ENCODE results near the gene STIP1. TPM values are rescaled to one million over a fixed set of nuclear protein-coding genes. Genes with fewer than 3 reads are reported as not detected.
A peak's percentile ranks its signal among the peaks of the same experiment; 100 is the strongest.

The STIP1 gene
- 82.4 TPM for polyA plus RNA-seq (2013)

DNA sequence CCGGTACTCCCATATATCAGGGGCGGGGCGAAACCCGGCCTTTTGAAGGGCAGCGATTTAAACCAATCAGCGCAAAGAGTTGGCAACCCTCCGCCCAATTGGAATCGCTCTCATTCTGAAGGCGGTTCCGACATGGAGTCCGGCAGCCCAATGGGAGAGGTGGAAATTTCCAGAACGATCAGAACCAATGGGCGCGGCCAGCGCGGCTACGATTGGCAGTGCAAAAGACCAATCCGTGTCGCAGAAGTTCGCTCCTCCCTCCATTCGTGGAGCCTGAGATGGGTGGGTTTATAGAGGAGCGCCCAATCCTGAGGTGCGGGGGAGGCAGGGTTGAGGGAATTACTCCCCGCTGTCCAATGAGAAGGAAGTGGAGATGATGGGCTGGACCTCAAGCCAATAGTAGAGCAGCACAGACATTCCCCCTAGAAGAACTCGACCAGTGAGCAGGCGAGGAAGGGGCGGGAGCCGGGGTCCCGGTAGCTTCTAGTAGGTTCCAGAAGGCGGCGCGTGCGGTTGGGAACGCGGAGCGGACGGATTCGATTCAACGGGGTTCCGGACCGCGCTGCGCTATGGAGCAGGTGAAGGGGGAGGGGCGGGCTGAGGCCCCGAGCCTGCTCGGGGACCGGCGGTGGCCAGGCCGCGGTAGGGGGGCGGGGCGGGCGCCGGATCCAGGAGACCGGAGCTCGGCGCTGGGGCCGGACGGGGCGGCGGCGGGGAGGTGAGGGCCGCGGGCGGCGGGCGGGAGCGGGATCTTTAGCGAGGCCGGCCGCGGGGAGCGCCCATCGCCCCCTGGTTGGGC is at the start of gene STIP1:
Gene STIP1, plus strand, starts transcription at position 479 of the 799 bp plus-strand sequence. Its CDS starts 91 bp downstream, at position 570.
- peak within 1 kb of the TSS; percentile 52 to 89 (median 74) for H3K4me3 ChIP-seq (ENCODE audit: control insufficient read depth in 1 of 7, extremely low read depth in 1 of 7, insufficient read depth in 4 of 7, low read depth in 2 of 7, low read length in 6 of 7)
- H3K27me3 ChIP-seq (replicated peaks in 2 of 5; ENCODE audit: control insufficient read depth in 4 of 5, insufficient read depth in 5 of 5, low read length in 4 of 5): no peaks in the 10 kb centered on the region
- H3K9me3 ChIP-seq (ENCODE audit: control extremely low read depth in 1 of 5, control insufficient read depth in 4 of 5, insufficient read depth in 2 of 5, low read depth in 1 of 5, low read length in 4 of 5): no peaks in the 10 kb centered on the region
- peaks cover 0 to 14% (median 6%) of the 10 kb centered on the region in 4 experiments for H3K36me3 ChIP-seq (ENCODE audit: control insufficient read depth in 4 of 4, insufficient read depth in 4 of 4, low read length in 3 of 4)
- H3K27ac ChIP-seq (ENCODE audit: insufficient read depth in 1 of 2, low read depth in 1 of 2, low read length in 2 of 2, poor library complexity in 1 of 2, severe bottlenecking in 2 of 2): peak within 1 kb of the TSS; percentile 47 to 74
- H3K4me1 ChIP-seq (ENCODE audit: control extremely low read depth in 1 of 4, control insufficient read depth in 4 of 4, insufficient read depth in 4 of 4, low read length in 3 of 4): peaks cover 3 to 44% (median 21%) of the 10 kb centered on the region in 4 experiments
- ChIA-PET POLR2A (interaction anchor here (0.6 to 4.1 kb wide), 9 partner anchors 10 to 1411 kb away, joined by 3 to 19 read pairs (median 5); partner anchors contain the start of genes FERMT3, MACROD1, NUDT22 and TRPT1), CTCF (interaction anchor here (0.8 to 10.3 kb wide), 7 partner anchors 12 to 117 kb away, joined by 3 to 88 read pairs (median 3); partner anchors contain the start of gene FERMT3)
- WGBS (ENCODE audit: insufficient coverage): under 1% methylated on average over 58 of the region's 74 CpGs
- peak; percentile 100 for DNase-seq

DNA sequence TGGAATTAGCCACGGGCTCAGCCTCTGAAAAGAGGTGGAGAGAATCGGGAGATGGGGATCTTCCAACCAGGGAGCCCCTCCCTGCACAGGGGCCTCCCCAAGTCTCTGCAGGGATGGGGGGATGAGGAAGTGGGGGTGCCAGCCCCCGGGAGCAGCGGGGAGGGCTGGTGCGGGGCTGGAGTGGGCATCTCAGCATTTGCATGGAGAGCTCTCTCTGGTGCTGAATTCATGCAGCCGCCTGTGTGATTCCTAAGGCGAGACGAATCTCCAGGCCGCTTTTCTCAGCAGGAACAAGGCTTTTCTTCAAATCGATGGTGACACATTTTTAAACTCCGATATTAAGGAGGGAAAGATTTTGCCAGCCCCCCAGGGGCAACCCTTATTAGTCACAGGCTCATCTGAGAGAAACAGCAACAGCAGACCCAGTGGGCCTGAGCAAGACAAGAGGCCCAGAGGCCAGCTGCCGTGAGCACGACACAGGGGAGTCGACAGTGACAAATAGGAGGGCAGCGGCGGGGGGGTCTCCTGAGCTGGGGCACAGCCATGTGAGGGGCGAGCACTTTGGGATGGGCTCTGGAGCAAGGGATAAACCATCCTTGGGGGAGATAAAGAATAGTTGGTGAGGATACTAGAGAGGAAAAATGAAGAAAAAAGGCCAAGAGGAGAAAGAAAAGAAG is 49.1 kb upstream of the STIP1 start:
- POLR2A ChIA-PET: no interaction called here
- H3K4me1 ChIP-seq (ENCODE audit: control extremely low read depth in 1 of 4, control insufficient read depth in 4 of 4, insufficient read depth in 4 of 4, low read length in 3 of 4): peaks cover 0 to 25% (median 17%) of the 10 kb centered on the region in 4 experiments
- H3K36me3 ChIP-seq (ENCODE audit: control insufficient read depth in 4 of 4, insufficient read depth in 4 of 4, low read length in 3 of 4): no peaks in the 10 kb centered on the region
- CTCF ChIA-PET: interaction anchor here (1.3 to 1.7 kb wide), 4 partner anchors 13 to 135 kb away, joined by 3 to 4 read pairs (median 4); no protein-coding TSS in a partner anchor
- H3K27me3 ChIP-seq (replicated peaks in 2 of 5; ENCODE audit: control insufficient read depth in 4 of 5, insufficient read depth in 5 of 5, low read length in 4 of 5): no peaks in the 10 kb centered on the region
- no peak overlapping the region for H3K27ac ChIP-seq (ENCODE audit: insufficient read depth in 1 of 2, low read depth in 1 of 2, low read length in 2 of 2, poor library complexity in 1 of 2, severe bottlenecking in 2 of 2)
- H3K4me3 ChIP-seq (ENCODE audit: control insufficient read depth in 1 of 7, extremely low read depth in 1 of 7, insufficient read depth in 4 of 7, low read depth in 2 of 7, low read length in 6 of 7): no peak overlapping the region
- H3K9me3 ChIP-seq (ENCODE audit: control extremely low read depth in 1 of 5, control insufficient read depth in 4 of 5, insufficient read depth in 2 of 5, low read depth in 1 of 5, low read length in 4 of 5): no peaks in the 10 kb centered on the region
- WGBS (ENCODE audit: insufficient coverage): 94% methylated on average over 11 of the region's 17 CpGs
- DNase-seq: no peak

DNA sequence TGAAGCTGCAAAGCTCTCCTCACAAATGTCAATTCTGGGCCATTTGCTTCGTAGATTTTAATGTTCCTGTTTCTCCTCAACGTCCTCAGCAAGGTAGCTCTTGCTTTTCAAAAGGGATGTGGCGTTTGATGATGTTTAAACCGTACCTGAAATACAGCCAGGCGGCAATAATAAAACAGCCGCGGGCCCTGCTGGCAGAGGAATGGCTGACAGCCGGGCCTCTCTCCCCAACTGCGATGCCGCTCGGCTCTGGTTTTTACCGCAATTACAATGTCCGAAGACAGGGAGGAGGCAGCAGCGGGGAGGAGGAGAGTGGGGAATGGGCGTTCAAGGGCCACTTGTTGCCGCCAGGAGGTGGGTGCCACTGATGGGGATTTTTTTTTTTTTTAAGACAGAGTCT is 47.6 kb upstream of the STIP1 start:
- Histone ChIP-seq H3K27ac (ENCODE audit: insufficient read depth in 1 of 2, low read depth in 1 of 2, low read length in 2 of 2, poor library complexity in 1 of 2, severe bottlenecking in 2 of 2) (no peak overlapping the region), H3K36me3 (ENCODE audit: control insufficient read depth in 4 of 4, insufficient read depth in 4 of 4, low read length in 3 of 4) (no peaks in the 10 kb centered on the region), H3K4me3 (ENCODE audit: control insufficient read depth in 1 of 7, extremely low read depth in 1 of 7, insufficient read depth in 4 of 7, low read depth in 2 of 7, low read length in 6 of 7) (no peak overlapping the region), H3K27me3 (replicated peaks in 2 of 5; ENCODE audit: control insufficient read depth in 4 of 5, insufficient read depth in 5 of 5, low read length in 4 of 5) (no peaks in the 10 kb centered on the region), H3K4me1 (ENCODE audit: control extremely low read depth in 1 of 4, control insufficient read depth in 4 of 4, insufficient read depth in 4 of 4, low read length in 3 of 4) (peaks cover 0 to 10% (median 2%) of the 10 kb centered on the region in 4 experiments), H3K9me3 (ENCODE audit: control extremely low read depth in 1 of 5, control insufficient read depth in 4 of 5, insufficient read depth in 2 of 5, low read depth in 1 of 5, low read length in 4 of 5) (no peaks in the 10 kb centered on the region)
- WGBS (ENCODE audit: insufficient coverage): 98% methylated on average over 15 of the region's 16 CpGs
- no peak for DNase-seq
- CTCF ChIA-PET: interaction anchor here (0.5 to 1.5 kb wide), 3 partner anchors 10 to 56 kb away, joined by 3 to 5 read pairs (median 3); no protein-coding TSS in a partner anchor
- POLR2A ChIA-PET: no interaction called here

DNA sequence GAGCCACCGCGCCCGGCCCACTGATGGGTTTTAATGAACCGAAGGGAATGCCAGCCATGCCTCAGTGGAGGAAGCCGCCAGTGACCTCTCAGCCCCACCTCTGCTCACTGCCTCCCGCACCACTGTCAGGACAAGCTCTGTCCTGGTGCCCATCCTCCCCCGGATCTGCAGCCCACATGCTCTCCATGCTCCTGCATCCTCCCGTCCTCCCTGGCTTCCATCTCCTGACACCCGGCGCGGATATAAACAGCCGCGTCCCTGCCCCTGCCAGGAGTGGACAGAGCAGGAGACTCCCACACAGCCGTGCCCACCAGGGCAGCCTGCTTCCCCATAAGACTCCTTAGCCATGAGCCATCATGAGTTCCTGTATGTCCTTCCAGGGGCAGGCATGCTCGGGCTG is 46.9 kb upstream of the STIP1 start:
- H3K36me3 ChIP-seq (ENCODE audit: control insufficient read depth in 4 of 4, insufficient read depth in 4 of 4, low read length in 3 of 4): no peaks in the 10 kb centered on the region
- ChIA-PET CTCF (interaction anchor here (1.1 to 1.5 kb wide), 3 partner anchors 9 to 56 kb away, joined by 3 to 5 read pairs (median 3); no protein-coding TSS in a partner anchor), POLR2A (no interaction called here)
- no peaks in the 10 kb centered on the region for H3K27me3 ChIP-seq (replicated peaks in 2 of 5; ENCODE audit: control insufficient read depth in 4 of 5, insufficient read depth in 5 of 5, low read length in 4 of 5)
- peaks cover 0 to 5% (median 2%) of the 10 kb centered on the region in 4 experiments for H3K4me1 ChIP-seq (ENCODE audit: control extremely low read depth in 1 of 4, control insufficient read depth in 4 of 4, insufficient read depth in 4 of 4, low read length in 3 of 4)
- no peak overlapping the region for H3K27ac ChIP-seq (ENCODE audit: insufficient read depth in 1 of 2, low read depth in 1 of 2, low read length in 2 of 2, poor library complexity in 1 of 2, severe bottlenecking in 2 of 2)
- H3K4me3 ChIP-seq (ENCODE audit: control insufficient read depth in 1 of 7, extremely low read depth in 1 of 7, insufficient read depth in 4 of 7, low read depth in 2 of 7, low read length in 6 of 7): no peak overlapping the region
- WGBS (ENCODE audit: insufficient coverage): 95% methylated on average over 12 of the region's 15 CpGs
- DNase-seq: no peak
- no peaks in the 10 kb centered on the region for H3K9me3 ChIP-seq (ENCODE audit: control extremely low read depth in 1 of 5, control insufficient read depth in 4 of 5, insufficient read depth in 2 of 5, low read depth in 1 of 5, low read length in 4 of 5)

DNA sequence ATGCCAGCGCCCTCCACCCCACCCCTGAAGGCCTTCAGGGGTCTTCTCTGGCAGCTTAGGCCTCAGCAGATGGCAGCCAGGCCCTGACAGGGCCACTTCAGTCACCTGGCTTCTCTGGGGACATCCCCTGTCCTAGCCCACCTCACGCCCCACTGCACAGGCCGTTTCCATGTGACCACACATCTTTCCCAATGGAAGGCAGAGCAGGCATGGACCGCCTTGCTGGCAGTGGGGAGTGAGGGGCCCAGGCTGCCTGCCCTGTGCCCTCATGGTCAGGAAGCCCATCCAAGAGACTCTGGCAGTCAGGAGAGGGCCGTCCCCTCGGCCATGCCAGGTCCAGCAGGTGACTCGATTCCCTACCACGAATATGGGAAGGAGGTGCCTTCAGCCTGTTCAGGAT is 45.9 kb upstream of the STIP1 start:
- H3K4me3 ChIP-seq (ENCODE audit: control insufficient read depth in 1 of 7, extremely low read depth in 1 of 7, insufficient read depth in 4 of 7, low read depth in 2 of 7, low read length in 6 of 7): no peak overlapping the region
- ChIA-PET POLR2A (no interaction called here), CTCF (interaction anchor here (1.1 kb wide), 1 partner anchor 9 kb away, joined by 3 read pairs; no protein-coding TSS in a partner anchor)
- no peak for DNase-seq
- no peaks in the 10 kb centered on the region for H3K9me3 ChIP-seq (ENCODE audit: control extremely low read depth in 1 of 5, control insufficient read depth in 4 of 5, insufficient read depth in 2 of 5, low read depth in 1 of 5, low read length in 4 of 5)
- WGBS (ENCODE audit: insufficient coverage): 96% methylated on average over 7 of the region's 8 CpGs
- no peaks in the 10 kb centered on the region for H3K27me3 ChIP-seq (replicated peaks in 2 of 5; ENCODE audit: control insufficient read depth in 4 of 5, insufficient read depth in 5 of 5, low read length in 4 of 5)
- no peaks in the 10 kb centered on the region for H3K4me1 ChIP-seq (ENCODE audit: control extremely low read depth in 1 of 4, control insufficient read depth in 4 of 4, insufficient read depth in 4 of 4, low read length in 3 of 4)
- no peak overlapping the region for H3K27ac ChIP-seq (ENCODE audit: insufficient read depth in 1 of 2, low read depth in 1 of 2, low read length in 2 of 2, poor library complexity in 1 of 2, severe bottlenecking in 2 of 2)
- no peaks in the 10 kb centered on the region for H3K36me3 ChIP-seq (ENCODE audit: control insufficient read depth in 4 of 4, insufficient read depth in 4 of 4, low read length in 3 of 4)

GRCh38 chr11:64141081-64141783 is 44.7 kb upstream of the STIP1 start:
- no peak overlapping the region for H3K4me3 ChIP-seq (ENCODE audit: control insufficient read depth in 1 of 7, extremely low read depth in 1 of 7, insufficient read depth in 4 of 7, low read depth in 2 of 7, low read length in 6 of 7)
- peaks cover 0 to under 1% (median 0%) of the 10 kb centered on the region in 4 experiments for H3K4me1 ChIP-seq (ENCODE audit: control extremely low read depth in 1 of 4, control insufficient read depth in 4 of 4, insufficient read depth in 4 of 4, low read length in 3 of 4)
- H3K9me3 ChIP-seq (ENCODE audit: control extremely low read depth in 1 of 5, control insufficient read depth in 4 of 5, insufficient read depth in 2 of 5, low read depth in 1 of 5, low read length in 4 of 5): no peaks in the 10 kb centered on the region
- no peaks in the 10 kb centered on the region for H3K36me3 ChIP-seq (ENCODE audit: control insufficient read depth in 4 of 4, insufficient read depth in 4 of 4, low read length in 3 of 4)
- POLR2A ChIA-PET: no interaction called here
- CTCF ChIA-PET: interaction anchor here (1.1 to 2.3 kb wide), 4 partner anchors 8 to 141 kb away, joined by 5 to 9 read pairs (median 7); no protein-coding TSS in a partner anchor
- H3K27me3 ChIP-seq (replicated peaks in 2 of 5; ENCODE audit: control insufficient read depth in 4 of 5, insufficient read depth in 5 of 5, low read length in 4 of 5): no peaks in the 10 kb centered on the region
- DNase-seq: no peak
- WGBS (ENCODE audit: insufficient coverage): 99% methylated on average over 17 of the region's 21 CpGs
- H3K27ac ChIP-seq (ENCODE audit: insufficient read depth in 1 of 2, low read depth in 1 of 2, low read length in 2 of 2, poor library complexity in 1 of 2, severe bottlenecking in 2 of 2): no peak overlapping the region
